SU-DHL-6 (cell line): ENCODE data around the gene PRELP.
"Not testable (repeated sequence)": the region's sequence is repeated elsewhere in the genome, so short reads cannot be mapped to it uniquely, and the experiment has no call there.

ENCODE experiments used
- H2AFZ ChIP-seq: fragments of 200-600 bp; sonication (generic); 2 replicates; pipeline ENCODE4 v1.6.1; 2014; ENCODE audit warnings: low read depth, mild to moderate bottlenecking, moderate library complexity, mixed read lengths, antibody characterized with exemption, low read length; ENCODE audit not compliant: severe bottlenecking
- H3F3A ChIP-seq: fragments of 200-600 bp; shearing (Covaris generic); 2 replicates; pipeline ENCODE4 v1.6.0; 2016; ENCODE audit warnings: antibody characterized with exemption, mild to moderate bottlenecking; ENCODE audit not compliant: insufficient read depth
- H3K27ac ChIP-seq: fragments of 200-600 bp; sonication (generic); 2 replicates; pipeline ENCODE4 v1.5.1; 2016; ENCODE audit warnings: low read depth, mild to moderate bottlenecking, low read length, moderate library complexity, mixed read lengths
- H3K27me3 ChIP-seq: fragments of 200-600 bp; sonication (generic), shearing (Covaris generic); 2 replicates; pipeline ENCODE4 v1.6.0; 2014; ENCODE audit warnings: mild to moderate bottlenecking, low read length
- H3K36me3 ChIP-seq: fragments of 200-600 bp; sonication (generic); 2 replicates; pipeline ENCODE4 v1.6.1; 2014; ENCODE audit warnings: mild to moderate bottlenecking, low read length, mixed read lengths
- H3K4me2 ChIP-seq: fragments of 300-600, 200-600 bp; shearing (Covaris generic), sonication (generic); 2 replicates; pipeline ENCODE4 v1.6.0; 2014; ENCODE audit warnings: low read length, low read depth, mild to moderate bottlenecking; ENCODE audit not compliant: poor library complexity, severe bottlenecking
- H3K4me3 ChIP-seq: fragments of 200-600 bp; sonication (generic); 2 replicates; pipeline ENCODE4 v1.5.1; 2014; ENCODE audit warnings: antibody characterized with exemption, low read length, mild to moderate bottlenecking, mixed read lengths; ENCODE audit not compliant: insufficient read depth, poor library complexity, severe bottlenecking
- H3K79me2 ChIP-seq: fragments of 200-600 bp; sonication (generic); 2 replicates; pipeline ENCODE4 v1.6.1; 2014; ENCODE audit warnings: mild to moderate bottlenecking, low read length, moderate library complexity; ENCODE audit not compliant: insufficient read depth
- H3K9ac ChIP-seq: fragments of 200-600 bp; sonication (generic); 2 replicates; pipeline ENCODE4 v1.7.0; 2014; ENCODE audit warnings: mild to moderate bottlenecking, low read length
- H3K9me2 ChIP-seq: fragments of 200-600 bp; sonication (generic); replicated peaks from 2 replicates; pipeline ENCODE4 v1.6.1; 2014; ENCODE audit warnings: low read length; ENCODE audit not compliant: insufficient read depth
- H3K9me3 ChIP-seq: fragments of 200-600 bp; sonication (generic); 2 replicates; pipeline ENCODE4 v1.6.1; 2014; ENCODE audit warnings: low read length, mixed read lengths; ENCODE audit not compliant: insufficient read depth
- H4K20me1 ChIP-seq: fragments of 200-600 bp; sonication (generic); 2 replicates; pipeline ENCODE4 v1.6.1; 2014; ENCODE audit warnings: low read depth, mild to moderate bottlenecking, antibody characterized with exemption, low read length, moderate library complexity, mixed read lengths
- EZH2phosphoT487 ChIP-seq: fragments of 200-600 bp; sonication (generic), shearing (Covaris generic); conservative IDR thresholded peaks from 2 replicates; pipeline ENCODE4 v1.6.1; 2018; ENCODE audit warnings: mild to moderate bottlenecking, antibody characterized with exemption, low read length, moderate library complexity, mixed read lengths
- TF ChIP-seq, protein P1 (sequence below): fragments of 200-600 bp; sonication (generic); IDR thresholded peaks from one replicate; pipeline ENCODE4 v1.5.1; 2017; ENCODE audit warnings: antibody characterized with exemption, mild to moderate bottlenecking, low read length, moderate library complexity; ENCODE audit not compliant: insufficient read depth, poor library complexity, severe bottlenecking

PRELP gene

DNA sequence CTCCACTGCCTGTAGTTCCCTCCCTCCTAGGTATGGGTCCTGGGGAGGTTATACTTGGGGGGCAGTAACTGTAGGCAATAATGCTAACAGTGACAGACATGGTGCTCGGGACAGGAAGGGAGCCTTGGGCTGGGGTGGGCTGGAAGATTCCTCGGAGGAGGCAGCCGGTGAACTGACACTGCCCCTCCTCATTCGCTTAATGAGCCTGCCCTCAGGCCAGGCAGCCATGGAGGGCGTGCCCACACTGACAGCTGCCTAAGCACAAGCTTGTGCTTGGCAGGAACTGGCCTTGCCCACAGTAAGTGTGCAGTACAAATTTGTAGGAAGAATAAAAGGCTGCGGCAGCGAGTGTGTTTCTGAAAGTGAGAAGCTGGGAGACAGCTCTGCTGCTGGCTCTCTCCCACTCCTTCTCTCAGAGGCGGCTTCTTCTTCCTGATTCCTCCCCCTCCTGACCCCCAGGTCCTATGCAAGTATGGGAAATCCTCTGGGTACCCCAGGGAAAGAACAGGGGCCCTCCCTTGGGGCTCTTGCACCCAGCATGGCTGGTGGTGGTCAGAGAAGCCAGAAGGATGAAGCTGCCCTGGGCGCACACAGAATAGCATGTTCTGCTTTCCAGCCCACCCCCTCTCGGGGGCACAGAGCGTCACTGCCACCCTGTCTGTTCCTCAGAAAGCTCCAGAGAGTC, 42.0 kb downstream of the PRELP start:
- TF ChIP-seq EZH2phosphoT487 = no peak
- TF ChIP-seq, protein P1, sequence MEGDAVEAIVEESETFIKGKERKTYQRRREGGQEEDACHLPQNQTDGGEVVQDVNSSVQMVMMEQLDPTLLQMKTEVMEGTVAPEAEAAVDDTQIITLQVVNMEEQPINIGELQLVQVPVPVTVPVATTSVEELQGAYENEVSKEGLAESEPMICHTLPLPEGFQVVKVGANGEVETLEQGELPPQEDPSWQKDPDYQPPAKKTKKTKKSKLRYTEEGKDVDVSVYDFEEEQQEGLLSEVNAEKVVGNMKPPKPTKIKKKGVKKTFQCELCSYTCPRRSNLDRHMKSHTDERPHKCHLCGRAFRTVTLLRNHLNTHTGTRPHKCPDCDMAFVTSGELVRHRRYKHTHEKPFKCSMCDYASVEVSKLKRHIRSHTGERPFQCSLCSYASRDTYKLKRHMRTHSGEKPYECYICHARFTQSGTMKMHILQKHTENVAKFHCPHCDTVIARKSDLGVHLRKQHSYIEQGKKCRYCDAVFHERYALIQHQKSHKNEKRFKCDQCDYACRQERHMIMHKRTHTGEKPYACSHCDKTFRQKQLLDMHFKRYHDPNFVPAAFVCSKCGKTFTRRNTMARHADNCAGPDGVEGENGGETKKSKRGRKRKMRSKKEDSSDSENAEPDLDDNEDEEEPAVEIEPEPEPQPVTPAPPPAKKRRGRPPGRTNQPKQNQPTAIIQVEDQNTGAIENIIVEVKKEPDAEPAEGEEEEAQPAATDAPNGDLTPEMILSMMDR = no peak
- H3F3A ChIP-seq = no peaks in the 10 kb centered on the region
- H3K4me3 ChIP-seq = no peak overlapping the region
- no peaks in the 10 kb centered on the region for H3K79me2 ChIP-seq
- H3K9ac ChIP-seq = no peak overlapping the region
- no peak overlapping the region for H3K4me2 ChIP-seq
- no peak overlapping the region for H3K27ac ChIP-seq
- H2AFZ ChIP-seq = no peak overlapping the region
- no peaks in the 10 kb centered on the region for H3K36me3 ChIP-seq
- no peaks in the 10 kb centered on the region for H3K9me2 ChIP-seq
- no peaks in the 10 kb centered on the region for H3K27me3 ChIP-seq
- H3K9me3 ChIP-seq = no peaks in the 10 kb centered on the region
- H4K20me1 ChIP-seq = no peaks in the 10 kb centered on the region

DNA sequence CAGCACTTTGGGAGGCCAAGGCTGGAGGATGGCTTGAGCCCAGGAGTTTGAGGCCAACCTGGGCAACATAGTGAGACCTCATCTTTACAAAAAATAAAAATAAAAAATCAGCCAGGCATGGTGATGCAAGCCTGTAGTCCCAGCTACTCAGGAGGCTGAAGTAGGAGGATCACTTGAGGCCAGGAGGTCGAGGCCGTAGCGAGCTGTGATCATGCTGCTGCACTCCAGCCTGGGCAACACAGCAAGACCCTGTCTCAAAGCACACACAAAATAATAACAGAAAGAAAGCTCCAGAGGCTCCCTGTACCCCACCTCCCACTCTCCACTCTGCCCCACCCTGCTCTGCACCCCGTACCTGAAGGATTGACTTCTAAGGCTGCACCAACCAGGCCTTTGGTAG, 42.5 kb downstream of the PRELP start:
- H3K4me3 ChIP-seq, H3K79me2 ChIP-seq, H3K27me3 ChIP-seq, H3K9me2 ChIP-seq, H3F3A ChIP-seq, H3K27ac ChIP-seq, H2AFZ ChIP-seq, H4K20me1 ChIP-seq, H3K4me2 ChIP-seq, H3K9me3 ChIP-seq, H3K36me3 ChIP-seq, H3K9ac ChIP-seq: not testable (repeated sequence)

DNA sequence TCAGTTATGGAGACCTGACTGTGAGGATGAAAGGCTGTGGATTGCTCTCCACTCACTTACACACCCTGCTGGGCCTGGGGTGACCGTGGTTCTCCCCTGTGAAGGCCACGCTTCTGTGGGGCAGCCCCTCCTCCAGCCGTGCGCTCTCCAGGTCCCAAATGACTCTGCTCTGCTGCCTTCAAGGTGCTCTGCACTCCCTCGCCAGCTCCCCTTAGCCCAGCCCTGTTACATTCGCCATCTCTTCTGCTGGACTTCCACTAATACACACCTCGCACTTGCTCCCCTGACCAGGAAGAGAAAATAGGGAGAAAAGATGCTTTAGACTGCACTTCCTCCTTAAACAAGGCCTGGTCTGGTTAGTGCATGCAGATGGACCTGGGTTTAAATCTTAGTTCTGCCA, 42.9 kb downstream of the PRELP start:
- no peaks in the 10 kb centered on the region for H3K36me3 ChIP-seq
- H3K27me3 ChIP-seq = no peaks in the 10 kb centered on the region
- H4K20me1 ChIP-seq = no peaks in the 10 kb centered on the region
- H3K79me2 ChIP-seq = no peaks in the 10 kb centered on the region
- no peak overlapping the region for H3K4me2 ChIP-seq
- TF ChIP-seq, protein P1 = no peak
- no peak for TF ChIP-seq EZH2phosphoT487
- H3K27ac ChIP-seq = no peak overlapping the region
- H3K9ac ChIP-seq = no peak overlapping the region
- no peaks in the 10 kb centered on the region for H3K9me2 ChIP-seq
- no peak overlapping the region for H2AFZ ChIP-seq
- no peak overlapping the region for H3K4me3 ChIP-seq
- no peaks in the 10 kb centered on the region for H3F3A ChIP-seq
- H3K9me3 ChIP-seq = no peaks in the 10 kb centered on the region

DNA sequence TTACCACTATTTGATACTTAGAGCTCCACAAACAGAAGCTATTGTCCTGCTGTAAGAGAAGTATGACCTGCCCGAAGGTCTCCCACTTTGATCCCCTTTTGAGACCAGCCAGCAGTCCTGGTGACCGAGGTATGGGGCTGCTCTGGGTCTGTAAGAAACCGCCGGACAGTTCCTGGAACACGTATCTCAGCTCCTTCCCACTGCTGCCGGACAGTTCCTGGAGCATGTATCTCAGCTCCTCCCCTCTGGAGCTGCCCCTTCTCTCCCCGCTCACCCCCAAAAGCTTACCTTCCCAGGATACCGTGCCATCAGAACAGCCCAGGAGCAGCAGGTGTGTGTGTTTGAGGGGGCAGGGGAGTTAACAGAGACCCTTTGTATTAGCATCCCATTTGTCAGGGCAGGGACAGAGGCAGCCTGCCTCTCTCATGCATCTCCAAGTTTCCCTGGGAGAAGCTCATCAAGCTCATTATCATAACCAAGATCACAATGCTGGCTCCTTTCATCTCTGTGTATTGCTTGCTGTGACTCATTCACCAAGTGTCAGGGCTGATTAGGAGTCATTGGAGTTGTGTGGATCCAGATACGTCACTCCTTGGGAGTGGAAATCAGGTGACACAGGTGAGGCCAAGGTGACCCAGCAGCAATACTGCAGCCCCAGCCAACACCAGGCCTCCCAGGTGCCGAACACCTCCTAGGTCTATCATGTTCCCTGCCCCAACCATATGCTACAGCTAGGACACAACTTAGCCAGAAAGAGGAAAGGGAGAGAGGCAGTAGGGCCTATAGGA, 43.6 kb downstream of the PRELP start:
- H3K36me3 ChIP-seq = no peaks in the 10 kb centered on the region
- no peaks in the 10 kb centered on the region for H3F3A ChIP-seq
- no peak overlapping the region for H3K4me2 ChIP-seq
- no peak overlapping the region for H2AFZ ChIP-seq
- no peak overlapping the region for H3K27ac ChIP-seq
- no peaks in the 10 kb centered on the region for H3K27me3 ChIP-seq
- TF ChIP-seq, protein P1 = no peak
- TF ChIP-seq EZH2phosphoT487 = no peak
- no peaks in the 10 kb centered on the region for H4K20me1 ChIP-seq
- no peaks in the 10 kb centered on the region for H3K9me3 ChIP-seq
- no peaks in the 10 kb centered on the region for H3K79me2 ChIP-seq
- no peak overlapping the region for H3K4me3 ChIP-seq
- H3K9ac ChIP-seq = no peak overlapping the region
- no peaks in the 10 kb centered on the region for H3K9me2 ChIP-seq
